Activated CD8-positive, alpha-beta memory T cell treated with anti-CD3 and anti-CD28 coated beads for 4 hours (primary cell): ENCODE data around the gene SERHL2.
"Not testable (repeated sequence)": the region's sequence is repeated elsewhere in the genome, so short reads cannot be mapped to it uniquely, and the experiment has no call there.

Experiments used
- DNase-seq, 2 donors: peaks; one replicate each; pipeline ENCODE4 v3.0.0-alpha.2; 2020; ENCODE audit warnings: low read depth in 2 of 2

SERHL2 gene

GRCh38 chr22:42535082-42535731, 18.5 kb upstream of the SERHL2 start:
- not testable (repeated sequence) for DNase-seq

GRCh38 chr22:42536166-42536565, 17.6 kb upstream of the SERHL2 start:
- DNase-seq = no peak

- not testable (repeated sequence) for DNase-seq
Observed at GRCh38 chr22:42536634-42537033, 17.1 kb upstream of the SERHL2 start.

- not testable (repeated sequence) for DNase-seq
Observed at GRCh38 chr22:42537199-42537831, 16.4 kb upstream of the SERHL2 start.

GRCh38 chr22:42539236-42539771, 14.5 kb upstream of the SERHL2 start:
- not testable (repeated sequence) for DNase-seq

- DNase-seq = no peak
Observed at GRCh38 chr22:42544686-42545085, 9.1 kb upstream of the SERHL2 start.

GRCh38 chr22:42547562-42547961, 6.2 kb upstream of the SERHL2 start:
- no peak for DNase-seq

- not testable (repeated sequence) for DNase-seq
Observed at GRCh38 chr22:42548126-42548525, 5.6 kb upstream of the SERHL2 start.

- DNase-seq = no peak
Observed at GRCh38 chr22:42548597-42549330, 5.0 kb upstream of the SERHL2 start.

- DNase-seq = no peak
Observed at GRCh38 chr22:42549331-42550060, 4.3 kb upstream of the SERHL2 start.

- DNase-seq = not testable (repeated sequence)
Observed at GRCh38 chr22:42552294-42552647, 1.5 kb upstream of the SERHL2 start.

- DNase-seq = no peak
Observed at GRCh38 chr22:42560381-42560780, 6.6 kb downstream of the SERHL2 start.

GRCh38 chr22:42560781-42561180, 7.0 kb downstream of the SERHL2 start:
- DNase-seq = no peak

GRCh38 chr22:42561856-42562255, 8.1 kb downstream of the SERHL2 start:
- DNase-seq = no peak

GRCh38 chr22:42562279-42562678, 8.5 kb downstream of the SERHL2 start:
- no peak for DNase-seq

GRCh38 chr22:42562684-42563083, 8.9 kb downstream of the SERHL2 start:
- DNase-seq = no peak

GRCh38 chr22:42563943-42564342, 10.2 kb downstream of the SERHL2 start:
- DNase-seq = not testable (repeated sequence)

- no peak for DNase-seq
Observed at GRCh38 chr22:42564699-42565098, 10.9 kb downstream of the SERHL2 start.

- no peak for DNase-seq
Observed at GRCh38 chr22:42565956-42566355, 12.2 kb downstream of the SERHL2 start.

GRCh38 chr22:42567950-42568349, 14.2 kb downstream of the SERHL2 start:
- DNase-seq = not testable (repeated sequence)

- DNase-seq = not testable (repeated sequence)
Observed at GRCh38 chr22:42570580-42570979, 16.8 kb downstream of the SERHL2 start.

- not testable (repeated sequence) for DNase-seq
Observed at GRCh38 chr22:42571068-42571467, 17.3 kb downstream of the SERHL2 start.
